HCT116 (cell line): ENCODE measurements around the gene WWTR1. TPM values are rescaled to one million over a fixed set of nuclear protein-coding genes. Genes with fewer than 3 reads are reported as not detected.

ENCODE experiments used
- ATAC-seq: fragments of 200-7000 bp; cut with Tn5 transposase; 2 replicates; pipeline ENCODE4 v1.9.1; 2020; ENCODE audit warnings: mild to moderate bottlenecking, moderate library complexity
- BruUV-seq: library from RNA; stranded (reverse); fragments of 400-500 nt; replicated peaks from 2 replicates; lab custom pipeline; 2021; lab: Mats Ljungman, UMichigan
- CTCF ChIA-PET: fragments of 300-600 bp; sonication (Branson Sonifier 250); formaldehyde crosslinking; loops from one replicate; lab custom pipeline; 2021; ENCODE audit warnings: antibody characterized with exemption; lab: Charles Lee
- POLR2A ChIA-PET: fragments of 300-600, 350-600 bp; sonication (Branson Sonifier 250); formaldehyde crosslinking; loops from one replicate; lab custom pipeline; 2021; ENCODE audit warnings: antibody characterized with exemption; lab: Charles Lee
- RAD21 ChIA-PET, 2 experiments: fragments of 300-600 bp; sonication (Branson Sonifier 250); formaldehyde crosslinking; loops; one replicate each; lab custom pipeline; 2023; ENCODE audit warnings: low total read pairs in 2 of 2; ENCODE audit not compliant: uncharacterized antibody in 2 of 2, unreplicated experiment in 2 of 2, low non-redundant PET in 1 of 2; lab: Charles Lee
- DNase-seq: peaks from one replicate; pipeline ENCODE4 v3.0.0-alpha.2; 2010; ENCODE audit warnings: low read depth, low spot score
- H2AFZ ChIP-seq: fragments of 200-600 bp; shearing (Covaris generic), sonication (generic); 2 replicates; pipeline ENCODE4 v1.6.1; 2017; ENCODE audit warnings: low read depth, mixed run types, mixed read lengths, antibody characterized with exemption, low read length; ENCODE audit not compliant: poor library complexity, severe bottlenecking
- H3K27ac ChIP-seq: 2 replicates; pipeline ENCODE4 v1.5.1; 2012; ENCODE audit warnings: low read depth, low read length
- H3K27me3 ChIP-seq: fragments of 200-600 bp; sonication (generic); 2 replicates; pipeline ENCODE4 v1.6.1; 2016; ENCODE audit warnings: mixed run types, low read length, mixed read lengths; ENCODE audit not compliant: insufficient read depth
- H3K36me3 ChIP-seq, 2 experiments: fragments of 200-500 bp in 1 of 2; fragments of 200-600 bp in 1 of 2; sonication (Bioruptor generic) in 1 of 2; sonication (generic) in 1 of 2; 2 replicates each; pipeline versions ENCODE4 v1.5.1 to v1.6.1; 2014 to 2016; ENCODE audit warnings: low read length in 2 of 2, inconsistent platforms in 1 of 2, mixed read lengths in 1 of 2, mixed run types in 1 of 2; ENCODE audit not compliant: insufficient read depth in 2 of 2, control insufficient read depth in 1 of 2
- H3K4me1 ChIP-seq, 2 experiments: fragments of 200-600 bp in 1 of 2; sonication (generic) in 1 of 2; 2 replicates each; pipeline versions ENCODE4 v1.5.1 to v1.6.1; 2012 to 2017; ENCODE audit warnings: low read length in 2 of 2, inconsistent platforms in 1 of 2, mild to moderate bottlenecking in 1 of 2, mixed read lengths in 1 of 2, mixed run types in 1 of 2, moderate library complexity in 1 of 2; ENCODE audit not compliant: insufficient read depth in 2 of 2, control insufficient read depth in 1 of 2
- H3K4me2 ChIP-seq: fragments of 200-600 bp; sonication (generic); 2 replicates; pipeline ENCODE4 v1.6.1; 2017; ENCODE audit warnings: mixed run types, low read length, mixed read lengths
- H3K4me3 ChIP-seq, 2 experiments: fragments of 200-600 bp in 1 of 2; sonication (generic) in 1 of 2; replicated peaks in 1 of 2; 2 replicates each; pipeline ENCODE4 v1.5.1; 2011 to 2016; ENCODE audit warnings: low read length in 2 of 2, control low read depth in 1 of 2, low read depth in 1 of 2, mild to moderate bottlenecking in 1 of 2, mixed read lengths in 1 of 2, mixed run types in 1 of 2
- H3K79me2 ChIP-seq: fragments of 200-600 bp; sonication (generic); 2 replicates; pipeline ENCODE4 v1.6.1; 2017; ENCODE audit warnings: mild to moderate bottlenecking, mixed run types, low read length, moderate library complexity, mixed read lengths; ENCODE audit not compliant: insufficient read depth
- H3K9ac ChIP-seq: fragments of 200-600 bp; sonication (generic); 2 replicates; pipeline ENCODE4 v1.6.1; 2016; ENCODE audit warnings: low read length, mixed read lengths
- H3K9me2 ChIP-seq: fragments of 200-600 bp; sonication (generic), shearing (Covaris generic); 2 replicates; pipeline ENCODE4 v1.6.1; 2017; ENCODE audit warnings: mixed run types, mild to moderate bottlenecking, moderate library complexity; ENCODE audit not compliant: insufficient read depth
- H3K9me3 ChIP-seq, 2 experiments: fragments of 200-500 bp in 1 of 2; fragments of 200-600 bp in 1 of 2; sonication (Bioruptor generic) in 1 of 2; sonication (generic) in 1 of 2; 2 replicates each; pipeline ENCODE4 v1.6.1; 2014 to 2017; ENCODE audit warnings: low read length in 2 of 2, mixed read lengths in 2 of 2, inconsistent platforms in 1 of 2, low read depth in 1 of 2, mild to moderate bottlenecking in 1 of 2, mixed run types in 1 of 2, moderate library complexity in 1 of 2; ENCODE audit not compliant: control insufficient read depth in 1 of 2, insufficient read depth in 1 of 2
- H4K20me1 ChIP-seq: fragments of 200-600 bp; sonication (generic), shearing (Covaris generic); 2 replicates; pipeline ENCODE4 v1.6.1; 2017; ENCODE audit warnings: mixed run types, mild to moderate bottlenecking, moderate library complexity; ENCODE audit not compliant: insufficient read depth
- CBX3 ChIP-seq: IDR thresholded peaks from 2 replicates; pipeline ENCODE4 v1.6.1; 2012; ENCODE audit warnings: low read depth
- FOSL1 ChIP-seq: IDR thresholded peaks from 2 replicates; pipeline ENCODE4 v1.6.1; 2012; ENCODE audit warnings: low read depth
- POLR2A ChIP-seq: IDR thresholded peaks from 2 replicates; pipeline ENCODE4 v1.7.0; 2011; ENCODE audit warnings: borderline replicate concordance; ENCODE audit not compliant: insufficient read depth, insufficient read length; ENCODE audit errors: extremely low read depth
- RAD21 ChIP-seq: IDR thresholded peaks from 2 replicates; pipeline ENCODE4 v1.6.1; 2012; ENCODE audit warnings: low read depth, mild to moderate bottlenecking
- SIN3A ChIP-seq: IDR thresholded peaks from 2 replicates; pipeline ENCODE4 v1.6.1; 2012; ENCODE audit warnings: low read depth
- YY1 ChIP-seq: IDR thresholded peaks from 2 replicates; pipeline ENCODE4 v1.6.1; 2011; ENCODE audit warnings: low read length, low read depth, moderate library complexity, mild to moderate bottlenecking; ENCODE audit not compliant: insufficient replicate concordance; ENCODE audit errors: extremely low read depth
- ZFX ChIP-seq: fragments of 450-650 bp; IDR thresholded peaks from 2 replicates; pipeline ENCODE4 v1.6.1; 2017
- ZNF274 ChIP-seq: fragments of 200-500 bp; sonication (Bioruptor generic); IDR thresholded peaks from 2 replicates; pipeline ENCODE4 v1.6.1; 2014; ENCODE audit warnings: mild to moderate bottlenecking, low read depth, low read length, inconsistent platforms
- intact Hi-C: fragments of 100-400 bp; cut with micrococcal nuclease; formaldehyde crosslinking; loops from 2 replicates; pipeline ENCODE4 v1.10.0; 2022
- total RNA-seq: library from RNA; stranded (reverse); gene quantifications from one replicate; pipeline ENCODE4 v1.2.1, GENCODE V29; 2021; ENCODE audit not compliant: unreplicated experiment
- TF ChIP-seq, protein P1 (sequence below): IDR thresholded peaks from 2 replicates; pipeline ENCODE4 v1.6.1; 2012
- TF ChIP-seq, protein P2 (sequence below), 3 experiments: fragments of 200-600 bp in 1 of 3; sonication (generic) in 1 of 3; IDR thresholded peaks in 2 of 3; conservative IDR thresholded peaks in 1 of 3; 2 replicates each; pipeline ENCODE4 v1.5.1; 2012 to 2017; ENCODE audit warnings: low read depth in 2 of 3, low read length in 2 of 3, antibody characterized with exemption in 1 of 3, borderline replicate concordance in 1 of 3, control low read depth in 1 of 3, mild to moderate bottlenecking in 1 of 3, mixed read lengths in 1 of 3, mixed run types in 1 of 3, moderate library complexity in 1 of 3; ENCODE audit not compliant: insufficient read depth in 1 of 3

WWTR1 gene
- total RNA-seq, 1 experiment from 2014 or later = 46.9 TPM

DNA sequence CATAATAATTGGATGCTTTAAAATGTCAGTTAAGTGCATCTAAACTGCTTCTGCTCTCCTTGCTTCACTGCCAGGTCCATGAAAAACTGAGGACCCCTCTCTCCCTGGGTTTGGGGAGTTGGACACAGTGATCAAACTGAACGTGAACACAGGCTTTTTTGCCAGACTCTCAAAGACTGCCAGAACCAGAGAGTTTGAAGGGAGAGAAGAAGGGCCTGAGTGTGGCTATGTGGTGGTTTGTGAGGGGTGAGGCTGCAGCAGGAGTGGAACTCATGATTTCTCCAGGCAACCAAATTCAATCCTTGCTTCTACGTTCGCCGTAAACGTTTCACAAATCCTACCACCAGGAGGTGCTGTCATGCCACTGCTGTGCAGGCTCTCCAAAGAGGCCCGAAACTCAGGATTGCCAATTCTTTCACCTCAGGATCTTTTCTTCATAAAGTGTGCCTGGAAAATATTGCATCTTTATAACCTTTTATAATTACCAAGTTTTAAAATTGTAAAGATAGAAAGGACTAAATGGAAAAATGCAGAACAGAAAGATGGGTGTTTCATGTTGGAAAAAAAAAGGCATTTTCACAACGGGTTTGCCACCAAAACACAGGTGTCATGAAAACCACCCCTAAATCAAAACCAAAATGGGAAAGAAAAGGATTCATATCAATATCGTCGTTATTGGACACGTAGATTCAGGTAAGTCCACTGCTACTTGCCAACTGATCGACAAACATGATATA lies 163.6 kb downstream of the WWTR1 start:
- Histone ChIP-seq H3K79me2 (no peaks in the 10 kb centered on the region), H3K4me2 (peak overlapping the region; percentile 40; the same call in 1 of the 2 replicates), H3K9me2 (no peaks in the 10 kb centered on the region), H3K27ac (no peak overlapping the region), H3K36me3 (no peaks in the 10 kb centered on the region), H3K27me3 (no peaks in the 10 kb centered on the region), H2AFZ (peak overlapping the region; percentile 73), H3K4me3 (no peak overlapping the region), H3K9ac (no peak overlapping the region), H3K4me1 (peaks cover 0 to 9% of the 10 kb centered on the region in 2 experiments; a peak in 1 of 4 replicates), H3K9me3 (peaks cover 0 to 3% of the 10 kb centered on the region in 2 experiments; a peak in 1 of 4 replicates), H4K20me1 (no peaks in the 10 kb centered on the region)
- intact Hi-C loops = loop anchor here (1.0 to 10.0 kb wide), 3 partner anchors 277 to 731 kb away; no protein-coding TSS in a partner anchor
- RAD21 ChIA-PET = no interaction called here
- TF ChIP-seq, protein P1, sequence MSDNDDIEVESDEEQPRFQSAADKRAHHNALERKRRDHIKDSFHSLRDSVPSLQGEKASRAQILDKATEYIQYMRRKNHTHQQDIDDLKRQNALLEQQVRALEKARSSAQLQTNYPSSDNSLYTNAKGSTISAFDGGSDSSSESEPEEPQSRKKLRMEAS = no peak
- peak; percentile 20; the same call in 1 of the 2 replicates for TF ChIP-seq CBX3
- no peak for TF ChIP-seq ZFX
- no peak for TF ChIP-seq POLR2A
- no peak for TF ChIP-seq FOSL1
- TF ChIP-seq, protein P2, sequence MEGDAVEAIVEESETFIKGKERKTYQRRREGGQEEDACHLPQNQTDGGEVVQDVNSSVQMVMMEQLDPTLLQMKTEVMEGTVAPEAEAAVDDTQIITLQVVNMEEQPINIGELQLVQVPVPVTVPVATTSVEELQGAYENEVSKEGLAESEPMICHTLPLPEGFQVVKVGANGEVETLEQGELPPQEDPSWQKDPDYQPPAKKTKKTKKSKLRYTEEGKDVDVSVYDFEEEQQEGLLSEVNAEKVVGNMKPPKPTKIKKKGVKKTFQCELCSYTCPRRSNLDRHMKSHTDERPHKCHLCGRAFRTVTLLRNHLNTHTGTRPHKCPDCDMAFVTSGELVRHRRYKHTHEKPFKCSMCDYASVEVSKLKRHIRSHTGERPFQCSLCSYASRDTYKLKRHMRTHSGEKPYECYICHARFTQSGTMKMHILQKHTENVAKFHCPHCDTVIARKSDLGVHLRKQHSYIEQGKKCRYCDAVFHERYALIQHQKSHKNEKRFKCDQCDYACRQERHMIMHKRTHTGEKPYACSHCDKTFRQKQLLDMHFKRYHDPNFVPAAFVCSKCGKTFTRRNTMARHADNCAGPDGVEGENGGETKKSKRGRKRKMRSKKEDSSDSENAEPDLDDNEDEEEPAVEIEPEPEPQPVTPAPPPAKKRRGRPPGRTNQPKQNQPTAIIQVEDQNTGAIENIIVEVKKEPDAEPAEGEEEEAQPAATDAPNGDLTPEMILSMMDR (IDR thresholded peaks at IDR 0.05 in 2 of 3, conservative IDR thresholded peaks at IDR 0.05 in 1 of 3; ENCODE audit: borderline replicate concordance in 1 of 3, insufficient read depth in 1 of 3, low read depth in 2 of 3, low read length in 2 of 3) = peak; percentile 85 to 91 (median 86)
- TF ChIP-seq ZNF274 = no peak
- TF ChIP-seq YY1 = peak; percentile 25
- no peak for TF ChIP-seq SIN3A
- peak; percentile 93 for TF ChIP-seq RAD21
- no TSS peak for BruUV-seq
- CTCF ChIA-PET = interaction anchor here (1.0 to 1.4 kb wide), 4 partner anchors 277 to 539 kb away, joined by 3 to 5 read pairs (median 4); no protein-coding TSS in a partner anchor
- POLR2A ChIA-PET = no interaction called here
- ATAC-seq (peak; percentile 90), DNase-seq (peak; percentile 42)
